Activated CD4-positive, alpha-beta T cell treated with anti-CD3 and anti-CD28 coated beads, Interleukin-2, amount 10 ng/mL, durations not matched to agents 7 days and 5 days (primary cell): ENCODE data around the gene COL27A1. TPM values are rescaled to one million over a fixed set of nuclear protein-coding genes. Genes with fewer than 3 reads are reported as not detected.

ENCODE experiments used
- CTCF ChIA-PET: fragments of 350-600 bp; sonication (Branson Sonifier 250); formaldehyde crosslinking; loops from one replicate; lab custom pipeline; 2021; ENCODE audit warnings: antibody characterized with exemption; lab: Charles Lee
- POLR2A ChIA-PET: fragments of 350-600 bp; sonication (Branson Sonifier 250); formaldehyde crosslinking; loops from one replicate; lab custom pipeline; 2021; ENCODE audit warnings: antibody characterized with exemption; lab: Charles Lee
- DNase-seq: peaks from one replicate; pipeline ENCODE4 v3.0.0-alpha.2; 2020
- H3K27ac Mint-ChIP-seq: one replicate; pipeline ENCODE4 v1.8.0; 2021; ENCODE audit warnings: mild to moderate bottlenecking, moderate library complexity, mixed read lengths
- H3K27me3 Mint-ChIP-seq: one replicate; pipeline ENCODE4 v1.8.0; 2021; ENCODE audit warnings: mixed read lengths
- H3K36me3 Mint-ChIP-seq: one replicate; pipeline ENCODE4 v1.8.0; 2021; ENCODE audit warnings: low read depth, mixed read lengths
- H3K4me1 Mint-ChIP-seq: one replicate; pipeline ENCODE4 v1.8.0; 2021; ENCODE audit warnings: mixed read lengths
- H3K4me3 Mint-ChIP-seq: one replicate; pipeline ENCODE4 v1.8.0; 2021; ENCODE audit warnings: mild to moderate bottlenecking, moderate library complexity, mixed read lengths
- H3K9me3 Mint-ChIP-seq: one replicate; pipeline ENCODE4 v1.8.0; 2021; ENCODE audit warnings: mixed read lengths
- total RNA-seq, 2 experiments: library from RNA; stranded (reverse); gene quantifications; one replicate each; pipeline ENCODE4 v1.2.3, GENCODE V29; 2021

COL27A1 gene
- total RNA-seq, 2 experiments from 2014 or later, result 0.15 to 0.22 TPM

DNA sequence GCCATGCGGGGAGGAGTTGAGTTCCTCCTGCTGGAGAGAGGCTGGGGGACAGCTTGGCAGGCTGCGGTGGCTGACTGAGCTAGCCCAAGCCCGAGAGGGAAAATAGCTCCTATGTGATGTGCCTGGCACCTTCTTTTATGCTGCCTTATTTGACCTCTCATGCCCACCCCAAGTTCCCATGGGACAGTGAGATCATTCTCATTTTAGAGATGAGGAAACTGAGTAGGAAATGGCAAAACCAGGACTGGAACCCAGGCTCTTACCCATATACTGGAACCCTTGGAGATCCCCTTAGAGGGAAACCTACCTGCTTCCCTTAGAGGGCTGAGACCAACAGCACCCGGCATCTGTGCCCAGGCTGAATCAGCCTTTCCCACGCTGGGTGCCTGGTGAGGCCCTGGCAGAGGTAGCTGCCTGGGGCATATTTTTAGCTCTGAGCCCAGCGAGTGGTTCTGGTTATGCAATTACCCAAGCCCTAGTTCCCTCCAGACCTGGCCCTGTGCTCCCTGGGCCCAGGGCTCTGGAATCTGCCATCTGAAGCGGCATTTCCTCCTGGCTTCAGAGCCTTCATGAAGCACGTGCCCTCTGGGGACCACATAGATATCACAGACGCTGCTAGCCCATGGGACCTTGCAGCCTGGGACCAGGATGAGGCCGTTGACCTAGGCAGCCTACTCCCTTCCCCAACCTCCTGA, 23.6 kb downstream of the COL27A1 start:
- no peak overlapping the region for H3K27ac Mint-ChIP-seq
- POLR2A ChIA-PET, result no interaction called here

DNA sequence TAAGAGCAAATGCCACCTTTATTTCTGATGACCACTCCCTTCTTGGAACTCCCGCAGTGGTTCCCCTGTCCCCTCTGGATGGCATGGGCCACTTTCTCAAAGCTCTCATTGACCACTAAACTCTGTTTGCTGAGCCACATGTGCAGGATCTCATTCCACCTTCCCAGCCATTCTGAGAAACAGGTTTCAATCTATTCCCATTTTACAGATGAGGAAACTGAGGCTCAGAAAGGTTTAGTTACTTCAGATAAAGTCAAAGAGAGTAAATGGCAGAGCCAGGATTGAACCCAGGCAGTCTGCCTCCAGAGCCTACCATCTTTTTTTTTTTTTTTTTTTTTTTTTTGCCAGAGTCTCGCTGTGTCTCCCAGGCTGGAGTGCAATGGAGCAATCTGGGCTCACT, 24.2 kb downstream of the COL27A1 start:
- H3K36me3 Mint-ChIP-seq, result no peaks in the 10 kb centered on the region

More for the DNA sequence above, 23.6 kb downstream of the COL27A1 start:
- CTCF ChIA-PET, result interaction anchor here (1.1 kb wide), 1 partner anchor 23 kb away, joined by 3 read pairs; the partner anchor contains the start of gene COL27A1
- Mint-ChIP-seq H3K4me1 (no peaks in the 10 kb centered on the region), H3K36me3 (no peaks in the 10 kb centered on the region), H3K4me3 (no peak overlapping the region), H3K27me3 (no peaks in the 10 kb centered on the region), H3K9me3 (no peaks in the 10 kb centered on the region)
- DNase-seq, result no peak

DNA sequence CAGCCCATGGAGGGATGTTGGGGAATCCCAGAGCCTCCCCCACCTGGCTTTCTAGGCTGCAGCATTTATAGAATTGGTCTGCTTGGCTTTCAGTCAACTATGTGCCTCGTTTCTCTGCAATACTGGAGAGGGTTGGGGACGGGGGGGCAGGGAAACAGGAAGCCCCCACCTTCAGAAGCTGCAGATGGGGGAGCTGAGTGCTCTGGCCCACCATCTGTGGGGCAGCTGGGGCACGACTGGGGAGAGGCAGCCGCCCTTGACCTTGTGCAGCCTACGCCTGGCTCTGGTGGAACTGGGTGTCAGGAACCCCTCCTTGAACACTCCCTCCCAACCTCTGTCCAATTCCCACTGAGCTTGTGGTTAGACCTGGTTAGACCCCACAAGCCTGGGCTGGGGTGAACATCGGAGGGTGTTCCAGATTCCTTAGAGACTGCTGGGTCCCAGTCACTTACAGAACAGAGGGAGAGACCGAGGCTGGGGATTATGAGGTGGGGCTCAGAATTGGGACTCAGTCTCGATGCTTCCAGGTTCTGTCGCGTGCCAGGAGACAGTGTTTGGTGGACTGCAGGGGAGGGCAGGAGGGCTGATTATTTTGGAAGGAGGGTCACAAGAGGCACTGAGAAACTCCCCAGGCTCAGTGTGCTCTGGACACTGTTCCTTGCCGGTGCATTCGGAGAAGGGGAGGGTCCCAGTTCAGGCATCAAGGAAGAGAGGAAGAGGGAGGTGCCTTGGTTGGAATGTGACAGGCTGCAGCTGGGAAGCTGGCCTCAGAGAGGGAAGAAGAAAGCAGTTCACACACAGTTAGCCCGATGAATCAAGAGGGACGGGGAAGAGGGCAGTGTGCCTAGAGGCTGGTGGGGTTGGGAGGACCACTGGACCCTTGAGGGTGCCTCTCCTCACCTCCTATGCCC, 25.6 kb downstream of the COL27A1 start:
- H3K27ac Mint-ChIP-seq, result no peak overlapping the region
- CTCF ChIA-PET, result no interaction called here
- H3K9me3 Mint-ChIP-seq, result no peaks in the 10 kb centered on the region
- H3K27me3 Mint-ChIP-seq, result no peaks in the 10 kb centered on the region
- no peak for DNase-seq
- H3K4me1 Mint-ChIP-seq, result no peaks in the 10 kb centered on the region
- POLR2A ChIA-PET, result no interaction called here
- H3K4me3 Mint-ChIP-seq, result no peak overlapping the region
- H3K36me3 Mint-ChIP-seq, result no peaks in the 10 kb centered on the region

More for the DNA sequence above, 24.2 kb downstream of the COL27A1 start:
- Mint-ChIP-seq H3K9me3 (no peaks in the 10 kb centered on the region), H3K27ac (no peak overlapping the region), H3K4me3 (no peak overlapping the region), H3K27me3 (no peaks in the 10 kb centered on the region), H3K4me1 (no peaks in the 10 kb centered on the region)
- ChIA-PET CTCF (interaction anchor here (1.1 kb wide), 1 partner anchor 24 kb away, joined by 3 read pairs; the partner anchor contains the start of gene COL27A1), POLR2A (no interaction called here)
- DNase-seq, result no peak

DNA sequence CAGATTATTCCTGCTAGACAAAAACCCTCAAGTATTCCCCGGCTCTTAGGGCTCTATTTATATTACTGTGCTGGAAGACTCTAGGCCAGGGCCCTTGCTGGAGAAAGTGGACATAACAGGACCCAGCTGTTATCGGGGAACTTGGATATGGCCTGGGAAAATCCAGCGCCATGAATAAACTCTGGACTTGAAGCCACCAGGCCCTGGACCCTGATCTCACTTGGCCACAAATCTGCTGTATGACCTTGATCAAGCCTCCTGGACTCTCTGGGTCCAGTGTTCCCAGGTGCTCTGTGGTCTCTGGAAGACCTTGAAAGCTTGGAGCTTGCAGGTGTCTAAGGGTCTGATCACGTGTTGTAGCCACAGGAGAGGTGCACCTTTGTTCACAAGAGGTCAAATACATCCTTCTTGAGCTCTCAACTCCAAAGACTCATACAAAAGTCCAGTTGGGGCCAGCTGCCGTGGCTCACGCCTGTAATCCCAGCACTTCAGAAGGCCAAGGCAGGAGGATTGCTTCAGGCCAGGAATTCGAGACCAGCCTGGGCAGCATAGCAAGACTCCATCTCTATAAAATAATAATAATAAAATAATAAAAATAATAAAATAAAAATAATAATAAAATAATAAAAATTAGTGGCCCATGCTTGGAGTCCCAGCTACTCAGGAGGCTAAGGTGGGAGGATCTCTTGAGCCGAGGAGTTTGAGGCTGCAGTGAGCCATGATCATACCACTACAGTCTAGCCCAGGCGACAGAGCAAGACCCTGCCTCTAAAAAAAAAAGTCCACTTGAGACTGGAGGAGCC, 26.5 kb downstream of the COL27A1 start:
- Mint-ChIP-seq H3K4me1 (no peaks in the 10 kb centered on the region), H3K9me3 (no peaks in the 10 kb centered on the region), H3K27me3 (no peaks in the 10 kb centered on the region), H3K4me3 (no peak overlapping the region), H3K27ac (no peak overlapping the region), H3K36me3 (no peaks in the 10 kb centered on the region)
- POLR2A ChIA-PET, result no interaction called here
- CTCF ChIA-PET, result interaction anchor here (0.7 to 1.0 kb wide), 2 partner anchors 102 to 805 kb away, joined by 3 read pairs; partner anchors contain the start of gene HDHD3
- no peak for DNase-seq

DNA sequence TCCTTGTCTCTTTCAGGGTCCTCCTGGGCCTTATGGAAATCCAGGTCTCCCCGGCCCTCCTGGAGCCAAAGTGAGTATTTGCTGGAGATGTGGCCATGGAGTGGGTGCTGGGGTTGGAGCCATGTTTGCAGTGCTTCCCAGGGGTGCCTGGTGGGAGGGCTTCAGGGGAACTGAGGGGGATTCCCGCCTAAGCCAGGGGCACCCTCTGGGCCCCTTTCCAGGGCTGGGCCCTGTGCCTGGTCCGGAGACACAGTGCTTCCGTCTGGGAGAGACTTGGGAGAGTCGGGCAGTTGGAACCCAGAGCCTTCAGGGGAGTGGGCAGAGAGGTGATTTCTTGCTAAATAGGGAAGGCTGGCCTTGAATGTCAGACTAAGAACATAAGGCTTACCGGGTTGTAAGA, 27.7 kb downstream of the COL27A1 start:
- Mint-ChIP-seq H3K9me3 (no peaks in the 10 kb centered on the region), H3K27me3 (no peaks in the 10 kb centered on the region), H3K4me3 (no peak overlapping the region), H3K36me3 (no peaks in the 10 kb centered on the region), H3K27ac (no peak overlapping the region), H3K4me1 (no peaks in the 10 kb centered on the region)
- DNase-seq, result no peak
- ChIA-PET POLR2A (no interaction called here), CTCF (interaction anchor here (1.4 kb wide), 1 partner anchor 18 kb away, joined by 3 read pairs; no protein-coding TSS in a partner anchor)

DNA sequence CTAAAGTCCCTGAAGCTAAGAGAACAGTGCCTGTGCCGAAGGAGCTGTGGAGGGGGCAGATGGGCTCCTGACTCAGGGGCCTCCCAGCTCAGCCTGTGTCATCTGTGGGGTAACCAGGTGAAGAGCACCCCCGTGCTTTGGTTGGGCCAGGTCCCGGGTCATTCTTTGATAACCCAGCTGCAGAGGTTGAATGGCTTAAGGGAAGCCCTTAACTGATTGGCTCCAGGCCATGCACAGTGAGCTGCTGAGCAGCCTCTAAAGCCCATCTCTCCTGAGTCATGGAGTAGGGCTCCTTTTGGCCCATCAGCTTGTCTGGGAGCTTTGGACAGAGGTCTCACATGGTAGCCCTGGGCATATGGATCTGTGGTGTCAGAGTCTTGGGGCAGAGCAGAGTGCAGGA, 28.7 kb downstream of the COL27A1 start:
- no peaks in the 10 kb centered on the region for H3K4me1 Mint-ChIP-seq
- POLR2A ChIA-PET, result no interaction called here
- no peak overlapping the region for H3K4me3 Mint-ChIP-seq
- H3K9me3 Mint-ChIP-seq, result no peaks in the 10 kb centered on the region
- CTCF ChIA-PET, result interaction anchor here (1.4 kb wide), 1 partner anchor 17 kb away, joined by 3 read pairs; no protein-coding TSS in a partner anchor
- no peak for DNase-seq
- no peaks in the 10 kb centered on the region for H3K36me3 Mint-ChIP-seq
- no peaks in the 10 kb centered on the region for H3K27me3 Mint-ChIP-seq
- H3K27ac Mint-ChIP-seq, result no peak overlapping the region

DNA sequence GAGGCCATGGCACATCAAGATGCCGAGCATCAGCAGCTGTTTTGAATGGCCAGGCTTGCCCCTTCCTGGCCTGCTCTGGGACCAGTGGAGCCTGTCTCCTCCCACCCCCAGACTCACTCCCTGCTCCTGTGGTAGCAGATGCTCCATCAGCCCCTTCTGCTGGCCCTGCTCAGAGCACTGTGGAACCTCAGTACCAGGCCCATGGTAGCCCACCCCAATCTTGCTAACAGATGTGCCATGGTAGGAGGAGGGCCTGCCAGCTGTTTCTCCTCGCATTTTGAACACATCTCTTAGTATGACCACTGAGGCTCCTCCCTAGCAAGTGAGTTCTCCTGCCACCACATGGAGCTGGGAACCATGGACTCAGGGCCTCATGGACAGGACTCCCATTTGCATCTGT, 29.5 kb downstream of the COL27A1 start:
- Mint-ChIP-seq H3K27me3 (no peaks in the 10 kb centered on the region), H3K9me3 (peaks cover 1% of the 10 kb centered on the region), H3K4me3 (no peak overlapping the region), H3K4me1 (no peaks in the 10 kb centered on the region), H3K27ac (no peak overlapping the region), H3K36me3 (no peaks in the 10 kb centered on the region)
- POLR2A ChIA-PET, result no interaction called here
- CTCF ChIA-PET, result interaction anchor here (1.0 kb wide), 1 partner anchor 21 kb away, joined by 3 read pairs; no protein-coding TSS in a partner anchor
- DNase-seq, result no peak

DNA sequence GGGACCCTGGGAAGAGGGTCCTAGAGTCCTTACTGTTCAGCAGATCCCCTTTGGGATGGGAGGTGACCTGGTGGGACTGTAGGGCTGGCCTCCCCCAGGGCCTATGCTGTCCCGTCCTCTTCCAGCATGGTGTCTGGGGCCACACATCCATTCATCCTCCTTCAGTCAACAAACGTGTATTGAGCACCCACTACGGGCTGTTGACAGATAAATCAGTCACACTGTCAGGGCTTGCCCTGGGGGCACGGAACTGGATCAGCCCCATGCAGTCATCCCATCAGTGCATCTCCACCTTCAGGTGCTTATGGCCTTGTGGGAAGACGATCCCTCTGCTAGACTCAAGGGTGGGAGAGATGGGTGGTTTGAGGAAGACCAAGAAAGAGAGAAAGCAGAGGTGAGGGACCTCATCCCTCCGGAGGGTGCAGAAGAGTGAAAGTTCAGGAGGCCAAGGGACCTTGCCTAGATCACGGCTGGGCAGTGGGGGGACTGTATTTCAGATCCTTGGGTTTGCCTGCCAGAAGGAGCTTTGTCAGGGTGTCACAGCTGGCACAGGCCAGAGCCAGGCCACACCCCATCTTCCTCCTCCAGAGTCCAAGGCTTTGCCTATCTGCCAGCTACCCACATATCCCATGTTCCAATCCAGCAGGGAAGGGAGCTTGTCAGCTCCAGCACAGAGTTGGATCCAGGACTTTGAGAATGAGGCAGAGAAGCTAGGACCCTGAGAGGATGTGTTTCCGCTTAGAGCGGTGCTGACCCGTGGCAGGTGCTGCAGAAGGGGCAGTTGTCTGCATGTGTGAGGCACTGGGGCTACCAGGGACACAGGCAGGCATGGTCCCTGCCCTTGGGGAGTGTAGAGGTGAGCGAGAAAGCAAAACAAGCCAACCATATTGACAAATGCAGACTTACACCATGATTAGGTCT, 30.5 kb downstream of the COL27A1 start:
- Mint-ChIP-seq H3K4me3 (no peak overlapping the region), H3K4me1 (no peaks in the 10 kb centered on the region), H3K36me3 (no peaks in the 10 kb centered on the region), H3K27ac (no peak overlapping the region), H3K9me3 (peaks cover 5% of the 10 kb centered on the region), H3K27me3 (no peaks in the 10 kb centered on the region)
- POLR2A ChIA-PET, result no interaction called here
- DNase-seq, result no peak
- CTCF ChIA-PET, result interaction anchor here (1.0 kb wide), 1 partner anchor 20 kb away, joined by 3 read pairs; no protein-coding TSS in a partner anchor

DNA sequence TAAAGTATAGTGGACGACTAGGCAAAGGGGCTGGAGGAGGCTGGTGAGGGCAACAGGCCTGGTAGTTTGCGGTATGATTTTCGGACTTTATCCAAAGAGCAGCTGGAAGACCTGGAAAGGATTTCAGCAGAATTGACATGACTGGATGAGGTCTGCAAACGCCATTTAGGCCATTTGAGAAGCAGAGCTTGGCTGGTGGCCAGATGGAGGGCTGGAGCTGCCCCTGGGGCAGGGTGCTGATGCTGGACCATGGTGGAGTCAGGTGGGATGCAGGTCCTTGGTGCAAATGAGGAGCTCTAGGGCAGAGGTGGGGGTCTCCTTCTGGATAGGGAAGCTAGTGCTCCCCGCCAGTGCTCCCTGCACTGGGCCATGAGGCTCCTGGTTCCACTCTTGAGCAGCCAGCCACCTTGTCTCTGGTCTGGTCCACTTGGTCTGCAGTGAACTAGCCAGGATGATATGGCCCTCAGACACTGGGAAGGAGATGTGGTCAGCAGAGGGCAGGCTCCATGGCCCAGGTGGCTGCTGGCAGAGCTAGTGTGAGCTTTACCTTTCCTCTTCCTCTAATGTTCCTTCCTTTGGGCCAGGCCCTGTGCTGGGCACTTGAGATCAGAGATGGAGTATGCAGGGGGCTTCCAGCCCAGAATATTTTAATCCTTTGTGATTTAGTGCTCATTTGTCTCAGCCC, 31.4 kb downstream of the COL27A1 start:
- Mint-ChIP-seq H3K4me3 (no peak overlapping the region), H3K36me3 (no peaks in the 10 kb centered on the region), H3K27me3 (no peaks in the 10 kb centered on the region), H3K9me3 (peaks cover 5% of the 10 kb centered on the region), H3K27ac (no peak overlapping the region), H3K4me1 (no peaks in the 10 kb centered on the region)
- ChIA-PET CTCF (interaction anchor here (0.6 to 1.4 kb wide), 2 partner anchors 39 to 131 kb away, joined by 3 read pairs; no protein-coding TSS in a partner anchor), POLR2A (no interaction called here)
- DNase-seq, result no peak

DNA sequence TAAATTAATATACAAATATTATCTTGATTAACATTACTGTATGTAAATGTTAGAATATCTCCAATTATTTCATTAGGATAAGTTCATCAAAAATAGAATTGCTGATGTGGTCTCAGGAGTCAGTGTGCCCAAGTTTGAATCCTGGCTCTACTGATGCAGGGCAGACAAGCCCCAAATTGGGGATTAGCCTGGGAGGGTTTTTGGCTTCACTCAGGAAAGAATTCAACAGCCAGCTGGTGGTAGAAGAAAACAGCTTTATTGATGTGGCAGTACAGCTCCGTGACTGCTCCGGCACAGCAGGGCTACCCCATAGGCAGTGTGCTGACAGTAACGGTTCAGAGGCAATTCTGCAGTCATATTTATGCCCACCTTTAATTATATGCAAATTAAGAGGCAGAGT, 32.5 kb downstream of the COL27A1 start:
- no peak for DNase-seq
- no peak overlapping the region for H3K4me3 Mint-ChIP-seq

More for the DNA sequence above, 32.5 kb downstream of the COL27A1 start:
- no peaks in the 10 kb centered on the region for H3K4me1 Mint-ChIP-seq
- ChIA-PET CTCF (interaction anchor here (1.4 kb wide), 1 partner anchor 38 kb away, joined by 3 read pairs; no protein-coding TSS in a partner anchor), POLR2A (no interaction called here)
- no peaks in the 10 kb centered on the region for H3K36me3 Mint-ChIP-seq
- no peak overlapping the region for H3K27ac Mint-ChIP-seq
- H3K27me3 Mint-ChIP-seq, result no peaks in the 10 kb centered on the region
- peaks cover 5% of the 10 kb centered on the region for H3K9me3 Mint-ChIP-seq
